Choroid plexus epithelial cell (primary cell): ENCODE results near the gene ILKAP.

Experiments
- DNase-seq: peaks from one replicate; pipeline ENCODE4 v3.0.0-alpha.2; 2010; ENCODE audit warnings: low read depth
- H3K4me3 ChIP-seq: 2 replicates; pipeline ENCODE4 v1.5.1; 2011; ENCODE audit warnings: low read depth, mild to moderate bottlenecking, control low read depth, low read length, moderate library complexity
- TF ChIP-seq, protein P1 (sequence below): conservative IDR thresholded peaks from 2 replicates; pipeline ENCODE4 v1.5.1; 2011; ENCODE audit warnings: low read depth, mild to moderate bottlenecking, control low read depth, inconsistent platforms, low read length, moderate library complexity

The ILKAP gene

GRCh38 chr2:238235856-238236255 lies 32.4 kb upstream of the ILKAP start:
- TF ChIP-seq, protein P1, sequence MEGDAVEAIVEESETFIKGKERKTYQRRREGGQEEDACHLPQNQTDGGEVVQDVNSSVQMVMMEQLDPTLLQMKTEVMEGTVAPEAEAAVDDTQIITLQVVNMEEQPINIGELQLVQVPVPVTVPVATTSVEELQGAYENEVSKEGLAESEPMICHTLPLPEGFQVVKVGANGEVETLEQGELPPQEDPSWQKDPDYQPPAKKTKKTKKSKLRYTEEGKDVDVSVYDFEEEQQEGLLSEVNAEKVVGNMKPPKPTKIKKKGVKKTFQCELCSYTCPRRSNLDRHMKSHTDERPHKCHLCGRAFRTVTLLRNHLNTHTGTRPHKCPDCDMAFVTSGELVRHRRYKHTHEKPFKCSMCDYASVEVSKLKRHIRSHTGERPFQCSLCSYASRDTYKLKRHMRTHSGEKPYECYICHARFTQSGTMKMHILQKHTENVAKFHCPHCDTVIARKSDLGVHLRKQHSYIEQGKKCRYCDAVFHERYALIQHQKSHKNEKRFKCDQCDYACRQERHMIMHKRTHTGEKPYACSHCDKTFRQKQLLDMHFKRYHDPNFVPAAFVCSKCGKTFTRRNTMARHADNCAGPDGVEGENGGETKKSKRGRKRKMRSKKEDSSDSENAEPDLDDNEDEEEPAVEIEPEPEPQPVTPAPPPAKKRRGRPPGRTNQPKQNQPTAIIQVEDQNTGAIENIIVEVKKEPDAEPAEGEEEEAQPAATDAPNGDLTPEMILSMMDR: no peak
- H3K4me3 ChIP-seq: no peak overlapping the region
- no peak for DNase-seq

DNA sequence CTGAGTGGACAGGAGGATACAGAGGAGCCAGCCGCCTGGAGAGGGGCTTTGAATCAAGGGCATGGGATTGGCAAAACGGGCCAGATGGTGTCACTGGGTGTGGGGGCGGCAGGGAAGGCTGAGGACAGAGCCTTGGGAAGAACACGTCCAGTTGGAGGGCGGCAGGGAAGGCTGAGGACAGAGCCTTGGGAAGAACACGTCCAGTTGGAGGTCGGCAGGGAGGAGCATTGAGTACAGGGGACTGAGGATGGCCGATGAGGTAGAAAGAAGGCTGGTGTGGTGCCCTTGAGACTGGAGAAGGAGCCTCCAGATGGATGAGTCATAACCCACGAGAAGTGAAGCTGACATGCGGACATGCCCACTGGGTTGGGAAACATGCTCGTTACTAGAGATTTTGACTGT lies 31.8 kb upstream of the ILKAP start:
- no peak overlapping the region for H3K4me3 ChIP-seq
- peak; percentile 48 for DNase-seq
- TF ChIP-seq, protein P1: no peak

DNA sequence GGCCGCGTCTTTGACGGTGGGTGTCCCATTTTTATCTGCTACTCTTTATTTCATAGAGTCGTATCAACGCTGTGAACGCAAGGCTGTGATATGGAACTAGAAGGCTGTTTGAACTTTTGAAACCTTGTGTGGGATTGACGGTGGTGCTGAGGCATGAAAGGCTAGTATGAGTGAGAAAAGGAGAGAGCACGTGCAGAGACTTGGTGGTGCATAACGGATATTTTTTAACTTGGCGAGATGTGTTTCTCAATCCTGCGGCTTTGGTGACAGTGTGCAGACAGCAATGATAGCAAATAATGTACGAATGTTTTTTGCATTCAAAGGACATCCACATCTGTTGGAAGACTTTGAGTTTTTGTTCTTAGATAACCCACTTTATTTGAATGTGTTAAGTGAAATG lies 30.1 kb upstream of the ILKAP start:
- no peak overlapping the region for H3K4me3 ChIP-seq
- no peak for DNase-seq
- TF ChIP-seq, protein P1: no peak

- TF ChIP-seq, protein P1: no peak
- H3K4me3 ChIP-seq: no peak overlapping the region
- no peak for DNase-seq
Observed at GRCh38 chr2:238231809-238232208, 28.3 kb upstream of the ILKAP start.

GRCh38 chr2:238231251-238231793 lies 27.8 kb upstream of the ILKAP start:
- peak overlapping the region; percentile 60 for H3K4me3 ChIP-seq
- peak; percentile 78 for DNase-seq
- TF ChIP-seq, protein P1: no peak

- no peak overlapping the region for H3K4me3 ChIP-seq
- TF ChIP-seq, protein P1: no peak
- no peak for DNase-seq
Observed at GRCh38 chr2:238230699-238231098, 27.2 kb upstream of the ILKAP start.

DNA sequence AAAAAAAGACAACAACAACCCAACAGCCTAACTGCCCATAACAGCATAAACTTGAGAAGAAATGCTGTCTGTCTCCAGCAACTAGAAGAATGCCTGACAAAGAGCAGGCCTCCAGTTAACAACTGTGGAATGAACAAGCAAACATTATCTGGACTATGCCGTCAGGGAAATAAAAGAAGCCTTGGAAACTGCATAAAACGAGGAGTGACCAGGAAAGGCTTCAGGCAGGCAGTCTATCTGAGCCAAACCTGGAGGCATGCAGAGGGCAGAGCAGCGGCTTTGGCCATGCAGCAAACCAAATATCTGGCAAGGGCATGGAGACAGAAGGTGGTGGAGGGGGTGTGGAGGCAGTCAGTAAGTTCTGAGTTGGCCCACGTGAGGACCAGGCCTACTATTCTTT lies 25.2 kb upstream of the ILKAP start:
- DNase-seq: no peak
- TF ChIP-seq, protein P1: no peak
- H3K4me3 ChIP-seq: no peak overlapping the region
